AG04449 (cell line): ENCODE data around the gene ZNF219.
A peak's percentile ranks its signal among the peaks of the same experiment; 100 is the strongest.

ENCODE experiments used
- CTCF ChIA-PET: fragments of 350-600 bp; formaldehyde crosslinking; extraction: SDS; loops from one replicate; lab custom pipeline; 2021; ENCODE audit warnings: antibody characterized with exemption; lab: Yijun Ruan, JAX
- POLR2A ChIA-PET: fragments of 400-600, 350-600 bp; formaldehyde crosslinking; extraction: SDS; loops from one replicate; lab custom pipeline; 2020; ENCODE audit warnings: antibody characterized with exemption, inconsistent platforms; lab: Yijun Ruan, JAX
- DNase-seq: peaks from one replicate; pipeline ENCODE4 v3.0.0-alpha.2; 2010; ENCODE audit warnings: low read depth, low spot score
- H3K4me3 ChIP-seq: 2 replicates; pipeline ENCODE4 v1.5.1; 2011; ENCODE audit warnings: low read depth, mild to moderate bottlenecking, control low read depth, low read length
- TF ChIP-seq, protein P1 (sequence below): IDR thresholded peaks from one replicate; pipeline ENCODE4 v1.5.1; 2011; ENCODE audit warnings: mild to moderate bottlenecking, moderate library complexity, low read length, control low read depth, inconsistent platforms; ENCODE audit not compliant: insufficient read depth; ENCODE audit errors: missing control alignments

ZNF219 gene

DNA sequence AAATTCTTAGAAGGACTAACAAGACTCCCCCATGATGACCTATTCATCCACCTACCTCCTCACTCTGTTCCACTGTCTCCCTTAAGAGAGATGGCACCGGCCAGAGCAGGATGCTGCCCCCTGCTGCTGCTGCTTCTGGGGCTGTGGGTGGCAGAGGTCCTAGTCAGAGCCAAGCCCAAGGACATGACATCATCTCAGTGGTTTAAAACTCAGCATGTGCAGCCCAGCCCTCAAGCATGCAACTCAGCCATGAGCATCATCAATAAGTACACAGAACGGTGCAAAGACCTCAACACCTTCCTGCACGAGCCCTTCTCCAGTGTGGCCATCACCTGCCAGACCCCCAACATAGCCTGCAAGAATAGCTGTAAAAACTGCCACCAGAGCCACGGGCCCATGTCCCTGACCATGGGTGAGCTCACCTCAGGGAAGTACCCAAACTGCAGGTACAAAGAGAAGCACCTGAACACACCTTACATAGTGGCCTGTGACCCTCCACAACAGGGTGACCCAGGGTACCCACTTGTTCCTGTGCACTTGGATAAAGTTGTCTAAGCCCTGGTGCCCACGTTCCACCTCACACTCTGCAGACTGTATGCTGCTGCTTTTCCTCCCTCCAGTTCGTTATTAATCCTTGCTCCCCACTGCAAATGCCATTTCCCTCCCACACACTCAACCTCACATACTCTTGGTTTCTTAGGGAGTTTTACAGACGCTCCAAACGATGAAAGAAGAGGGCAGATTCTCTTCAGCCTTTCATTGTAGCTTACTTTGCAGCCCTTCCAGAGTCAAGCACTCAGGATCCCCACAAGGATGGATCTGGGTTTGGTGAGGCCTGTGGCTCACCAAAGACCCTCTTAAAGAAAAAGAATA lies 40.4 kb downstream of the ZNF219 start, which contains the start of gene RNASE8:
RNASE8 (plus strand) TSS at position 20 of the 873 bp plus-strand sequence; CDS start at position 91, 71 bp downstream.
- TF ChIP-seq, protein P1, sequence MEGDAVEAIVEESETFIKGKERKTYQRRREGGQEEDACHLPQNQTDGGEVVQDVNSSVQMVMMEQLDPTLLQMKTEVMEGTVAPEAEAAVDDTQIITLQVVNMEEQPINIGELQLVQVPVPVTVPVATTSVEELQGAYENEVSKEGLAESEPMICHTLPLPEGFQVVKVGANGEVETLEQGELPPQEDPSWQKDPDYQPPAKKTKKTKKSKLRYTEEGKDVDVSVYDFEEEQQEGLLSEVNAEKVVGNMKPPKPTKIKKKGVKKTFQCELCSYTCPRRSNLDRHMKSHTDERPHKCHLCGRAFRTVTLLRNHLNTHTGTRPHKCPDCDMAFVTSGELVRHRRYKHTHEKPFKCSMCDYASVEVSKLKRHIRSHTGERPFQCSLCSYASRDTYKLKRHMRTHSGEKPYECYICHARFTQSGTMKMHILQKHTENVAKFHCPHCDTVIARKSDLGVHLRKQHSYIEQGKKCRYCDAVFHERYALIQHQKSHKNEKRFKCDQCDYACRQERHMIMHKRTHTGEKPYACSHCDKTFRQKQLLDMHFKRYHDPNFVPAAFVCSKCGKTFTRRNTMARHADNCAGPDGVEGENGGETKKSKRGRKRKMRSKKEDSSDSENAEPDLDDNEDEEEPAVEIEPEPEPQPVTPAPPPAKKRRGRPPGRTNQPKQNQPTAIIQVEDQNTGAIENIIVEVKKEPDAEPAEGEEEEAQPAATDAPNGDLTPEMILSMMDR = peak; percentile 36
- DNase-seq = no peak
- no peak within 1 kb of the TSS for H3K4me3 ChIP-seq
- CTCF ChIA-PET = interaction anchor here (0.6 to 4.7 kb wide), 10 partner anchors 9 to 47 kb away, joined by 3 to 23 read pairs (median 4); partner anchors contain the start of gene RNASE7
- POLR2A ChIA-PET = interaction anchor here (1.4 kb wide), 1 partner anchor 11 kb away, joined by 3 read pairs; no protein-coding TSS in a partner anchor

GRCh38 chr14:21056520-21057163 lies 41.8 kb downstream of the ZNF219 start:
- ChIA-PET CTCF (interaction anchor here (0.9 to 4.7 kb wide), 14 partner anchors 9 to 366 kb away, joined by 3 to 23 read pairs (median 4); partner anchors contain the start of gene RNASE7), POLR2A (interaction anchor here (0.8 kb wide), 1 partner anchor 14 kb away, joined by 4 read pairs; no protein-coding TSS in a partner anchor)
- DNase-seq = no peak
- TF ChIP-seq, protein P1 = no peak
- H3K4me3 ChIP-seq = no peak overlapping the region

DNA sequence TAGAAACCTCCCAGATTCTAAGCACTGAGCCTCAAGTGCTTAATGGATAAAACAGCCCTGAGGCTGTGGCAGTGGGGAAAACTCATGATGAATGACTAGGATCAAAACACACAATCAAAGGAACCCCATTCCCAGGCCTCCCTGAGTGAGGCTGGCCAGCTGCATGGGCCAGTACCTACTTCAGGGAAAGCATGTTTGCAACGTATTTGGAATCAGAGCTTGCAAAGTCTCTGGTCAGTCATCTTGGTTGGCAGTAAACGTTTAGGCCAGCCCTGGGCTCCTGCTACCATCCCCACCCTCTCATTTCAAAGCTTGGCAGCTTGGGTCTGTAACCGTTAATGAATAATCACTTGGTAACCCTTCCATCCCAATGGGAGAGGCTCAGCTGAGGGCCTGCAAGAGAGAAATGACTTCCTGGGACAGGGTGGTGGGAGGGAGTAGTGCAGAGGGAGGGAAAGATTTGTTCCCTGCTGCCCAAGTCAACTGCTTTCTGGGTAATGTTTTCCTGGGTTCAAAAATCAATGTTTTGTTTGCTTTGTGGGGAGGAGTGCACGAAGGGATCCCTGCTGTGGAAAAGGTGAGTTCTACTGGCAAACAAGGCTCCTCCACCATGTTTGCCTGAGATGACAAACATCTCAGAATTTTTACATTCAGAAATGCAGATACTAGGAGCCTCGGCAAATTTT lies 42.9 kb downstream of the ZNF219 start:
- TF ChIP-seq, protein P1 = no peak
- no peak for DNase-seq
- H3K4me3 ChIP-seq = no peak overlapping the region
- POLR2A ChIA-PET = no interaction called here
- CTCF ChIA-PET = interaction anchor here (0.9 to 4.7 kb wide), 6 partner anchors 14 to 52 kb away, joined by 3 to 23 read pairs (median 11); partner anchors contain the start of gene RNASE7

- no peak for DNase-seq
- CTCF ChIA-PET = interaction anchor here (1.3 kb wide), 1 partner anchor 7 kb away, joined by 3 read pairs; no protein-coding TSS in a partner anchor
- no peak overlapping the region for H3K4me3 ChIP-seq
- POLR2A ChIA-PET = no interaction called here
- TF ChIP-seq, protein P1 = no peak
Observed at GRCh38 chr14:21054768-21055145, 43.7 kb downstream of the ZNF219 start.

DNA sequence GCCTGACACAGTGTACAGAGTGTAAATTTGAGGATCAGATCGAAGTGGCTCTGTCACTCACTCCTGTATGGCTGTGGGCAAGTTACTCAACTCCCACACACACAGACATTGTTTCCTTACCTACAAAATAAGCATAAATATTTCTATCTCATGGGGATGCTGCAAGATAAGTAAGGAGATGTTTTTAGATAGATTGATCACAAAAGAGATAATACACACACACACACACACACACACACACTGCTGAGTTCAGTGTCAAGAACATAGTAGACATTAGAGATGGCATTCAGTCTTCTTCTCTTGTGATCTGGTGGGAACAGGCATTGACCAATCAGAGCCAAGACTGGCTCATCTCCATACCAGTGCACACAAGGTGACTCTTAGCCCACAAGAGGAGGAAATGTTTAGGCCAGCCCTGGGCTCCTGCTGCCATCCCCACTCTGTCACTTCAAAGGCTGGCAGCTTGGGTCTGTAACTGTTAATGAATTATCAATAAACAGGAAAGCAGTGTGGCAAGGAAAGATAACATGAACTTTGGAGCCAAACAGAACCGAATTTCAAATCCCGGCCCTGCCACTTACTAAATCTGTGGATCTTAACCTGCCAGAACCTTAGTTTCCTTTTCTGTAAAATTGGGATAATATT lies 44.2 kb downstream of the ZNF219 start:
- CTCF ChIA-PET = interaction anchor here (0.6 to 1.3 kb wide), 3 partner anchors 8 to 50 kb away, joined by 3 to 4 read pairs (median 3); no protein-coding TSS in a partner anchor
- no peak for DNase-seq
- no peak overlapping the region for H3K4me3 ChIP-seq
- POLR2A ChIA-PET = no interaction called here
- TF ChIP-seq, protein P1 = no peak
